Measurements from ENCODE around the gene PRM3.

Gene PRM3

GRCh38 chr16:11258553-11259492 lies 14.6 kb downstream of the PRM3 start:
- peak; percentile 93 for DNase-seq (ENCODE audit: low spot score)

GRCh38 chr16:11257131-11257938 lies 16.1 kb downstream of the PRM3 start:
- DNase-seq (ENCODE audit: low spot score), result peak; percentile 87

GRCh38 chr16:11256661-11257130 lies 16.7 kb downstream of the PRM3 start:
- DNase-seq (ENCODE audit: low spot score), result peak; percentile 28

- DNase-seq (ENCODE audit: low spot score), result peak; percentile 70
These were observed 17.4 kb downstream of the PRM3 start, which contains the start of gene SOCS1 for GRCh38 chr16:11255737-11256660. Gene SOCS1 (minus strand): TSS chr16:11256204. CDS start chr16:11255478, 726 bp downstream.

- DNase-seq (ENCODE audit: low spot score), result no peak
These were observed 18.3 kb downstream of the PRM3 start for GRCh38 chr16:11254913-11255736.

- no peak for DNase-seq (ENCODE audit: low spot score)
These were observed 19.2 kb downstream of the PRM3 start for GRCh38 chr16:11253995-11254912.

GRCh38 chr16:11253009-11253994 lies 20.1 kb downstream of the PRM3 start:
- DNase-seq (ENCODE audit: low spot score), result no peak

GRCh38 chr16:11252482-11252931 lies 20.9 kb downstream of the PRM3 start:
- no peak for DNase-seq (ENCODE audit: low spot score)

GRCh38 chr16:11251525-11252481 lies 21.6 kb downstream of the PRM3 start:
- DNase-seq (ENCODE audit: low spot score), result no peak

- no peak for DNase-seq (ENCODE audit: low spot score)
These were observed 22.5 kb downstream of the PRM3 start for GRCh38 chr16:11250786-11251524.

- no peak for DNase-seq (ENCODE audit: low spot score)
These were observed 23.2 kb downstream of the PRM3 start for GRCh38 chr16:11250091-11250785.

GRCh38 chr16:11249233-11250061 lies 24.0 kb downstream of the PRM3 start:
- no peak for DNase-seq (ENCODE audit: low spot score)

GRCh38 chr16:11248133-11248532 lies 25.3 kb downstream of the PRM3 start:
- DNase-seq (ENCODE audit: low spot score), result no peak

GRCh38 chr16:11245988-11246387 lies 27.4 kb downstream of the PRM3 start:
- DNase-seq (ENCODE audit: low spot score), result no peak
